DOHH2 (cell line): ENCODE data around the gene SPPL2A.

Experiments used
- H3F3A ChIP-seq: fragments of 200-600 bp; sonication (generic), shearing (Covaris generic); 2 replicates; pipeline ENCODE4 v1.6.0; 2016; ENCODE audit warnings: antibody characterized with exemption, mild to moderate bottlenecking; ENCODE audit not compliant: control insufficient read depth, insufficient read depth
- H3K27ac ChIP-seq: fragments of 200-600 bp; sonication (generic); 2 replicates; pipeline ENCODE4 v1.5.1; 2014; ENCODE audit warnings: low read depth, mild to moderate bottlenecking, low read length, moderate library complexity
- H3K27me3 ChIP-seq: fragments of 200-600 bp; sonication (generic); 2 replicates; pipeline ENCODE4 v1.6.1; 2014; ENCODE audit warnings: mild to moderate bottlenecking, low read length, mixed read lengths; ENCODE audit not compliant: control insufficient read depth
- H3K36me3 ChIP-seq: fragments of 200-600 bp; sonication (generic); 2 replicates; pipeline ENCODE4 v1.6.1; 2014; ENCODE audit warnings: mild to moderate bottlenecking, low read length, moderate library complexity, mixed read lengths; ENCODE audit not compliant: control insufficient read depth
- H3K4me1 ChIP-seq: fragments of 200-600 bp; sonication (generic); 2 replicates; pipeline ENCODE4 v1.6.1; 2014; ENCODE audit warnings: mild to moderate bottlenecking, low read length, mixed read lengths; ENCODE audit not compliant: control insufficient read depth
- H3K4me2 ChIP-seq: fragments of 200-600 bp; sonication (generic); 2 replicates; pipeline ENCODE4 v1.6.0; 2014; ENCODE audit warnings: mild to moderate bottlenecking, low read length, moderate library complexity
- H3K4me3 ChIP-seq: fragments of 200-600 bp; sonication (generic); 2 replicates; pipeline ENCODE4 v1.5.1; 2014; ENCODE audit warnings: mild to moderate bottlenecking, low read length, mixed read lengths
- H3K79me2 ChIP-seq: fragments of 200-600 bp; sonication (generic); 2 replicates; pipeline ENCODE4 v1.6.1; 2014; ENCODE audit warnings: mild to moderate bottlenecking, low read length, mixed read lengths; ENCODE audit not compliant: control insufficient read depth
- H3K9me2 ChIP-seq: fragments of 200-600 bp; sonication (generic); replicated peaks from 2 replicates; pipeline ENCODE4 v1.6.1; 2014; ENCODE audit warnings: mild to moderate bottlenecking, low read length, mixed read lengths; ENCODE audit not compliant: control insufficient read depth
- H3K9me3 ChIP-seq: fragments of 200-600 bp; sonication (generic); 2 replicates; pipeline ENCODE4 v1.6.1; 2014; ENCODE audit warnings: antibody characterized with exemption, low read length, mixed read lengths; ENCODE audit not compliant: control insufficient read depth, insufficient read depth
- H4K20me1 ChIP-seq: fragments of 200-600 bp; sonication (generic); 2 replicates; pipeline ENCODE4 v1.6.0; 2014; ENCODE audit warnings: low read depth, mild to moderate bottlenecking, antibody characterized with exemption, low read length, moderate library complexity; ENCODE audit not compliant: control insufficient read depth, insufficient read depth
- CTCF ChIP-seq: fragments of 200-600 bp; sonication (generic); IDR thresholded peaks from one replicate; pipeline ENCODE4 v1.5.1; 2014; ENCODE audit warnings: antibody characterized with exemption, mild to moderate bottlenecking, low read depth, low read length; ENCODE audit not compliant: poor library complexity, severe bottlenecking
- EZH2phosphoT487 ChIP-seq: fragments of 200-600 bp; sonication (generic); IDR thresholded peaks from 2 replicates; pipeline ENCODE4 v1.6.1; 2017; ENCODE audit warnings: borderline replicate concordance, mild to moderate bottlenecking, antibody characterized with exemption, low read length, moderate library complexity, mixed read lengths

The SPPL2A gene

GRCh38 chr15:50670115-50670514 is 95.4 kb downstream of the SPPL2A start:
- Histone ChIP-seq H4K20me1 (peaks cover 15% of the 10 kb centered on the region), H3K4me1 (peaks cover 8% of the 10 kb centered on the region), H3F3A (no peaks in the 10 kb centered on the region; the same call in none of the 2 replicates), H3K4me3 (no peak overlapping the region), H3K79me2 (peaks cover 98% of the 10 kb centered on the region), H3K4me2 (no peak overlapping the region), H3K27ac (no peak overlapping the region), H3K9me2 (no peaks in the 10 kb centered on the region), H3K36me3 (peaks cover 74% of the 10 kb centered on the region), H3K9me3 (no peaks in the 10 kb centered on the region), H3K27me3 (no peaks in the 10 kb centered on the region)
- TF ChIP-seq EZH2phosphoT487, result no peak
- TF ChIP-seq CTCF, result no peak

- Histone ChIP-seq H3K79me2 (peaks cover 98% of the 10 kb centered on the region), H3K4me3 (no peak overlapping the region), H4K20me1 (peaks cover 10% of the 10 kb centered on the region; the same call in 1 of the 2 replicates), H3F3A (no peaks in the 10 kb centered on the region; the same call in 1 of the 2 replicates), H3K4me2 (no peak overlapping the region), H3K9me3 (no peaks in the 10 kb centered on the region), H3K9me2 (no peaks in the 10 kb centered on the region), H3K27ac (no peak overlapping the region), H3K27me3 (no peaks in the 10 kb centered on the region), H3K4me1 (peaks cover 3% of the 10 kb centered on the region), H3K36me3 (peaks cover 73% of the 10 kb centered on the region)
- TF ChIP-seq CTCF (no peak), EZH2phosphoT487 (no peak)
These were observed 95.9 kb downstream of the SPPL2A start for GRCh38 chr15:50669611-50670010.

GRCh38 chr15:50665938-50666337 is 99.6 kb downstream of the SPPL2A start:
- H3K4me2 ChIP-seq, result no peak overlapping the region
- H3K9me3 ChIP-seq, result no peaks in the 10 kb centered on the region
- H3K27me3 ChIP-seq, result no peaks in the 10 kb centered on the region
- peaks cover 77% of the 10 kb centered on the region for H3K36me3 ChIP-seq
- peaks cover 96% of the 10 kb centered on the region for H3K79me2 ChIP-seq
- H3K4me3 ChIP-seq, result no peak overlapping the region
- no peaks in the 10 kb centered on the region for H3K9me2 ChIP-seq
- TF ChIP-seq EZH2phosphoT487 (no peak), CTCF (no peak)
- H4K20me1 ChIP-seq, result peaks cover 9% of the 10 kb centered on the region; the same call in 1 of the 2 replicates
- H3K27ac ChIP-seq, result no peak overlapping the region
- peaks cover 7% of the 10 kb centered on the region; the same call in 1 of the 2 replicates for H3F3A ChIP-seq
- H3K4me1 ChIP-seq, result no peaks in the 10 kb centered on the region
